ENCODE measurements around the gene NECAP2.
"Not testable (repeated sequence)": the region's sequence is repeated elsewhere in the genome, so short reads cannot be mapped to it uniquely, and the experiment has no call there.

Gene NECAP2

DNA sequence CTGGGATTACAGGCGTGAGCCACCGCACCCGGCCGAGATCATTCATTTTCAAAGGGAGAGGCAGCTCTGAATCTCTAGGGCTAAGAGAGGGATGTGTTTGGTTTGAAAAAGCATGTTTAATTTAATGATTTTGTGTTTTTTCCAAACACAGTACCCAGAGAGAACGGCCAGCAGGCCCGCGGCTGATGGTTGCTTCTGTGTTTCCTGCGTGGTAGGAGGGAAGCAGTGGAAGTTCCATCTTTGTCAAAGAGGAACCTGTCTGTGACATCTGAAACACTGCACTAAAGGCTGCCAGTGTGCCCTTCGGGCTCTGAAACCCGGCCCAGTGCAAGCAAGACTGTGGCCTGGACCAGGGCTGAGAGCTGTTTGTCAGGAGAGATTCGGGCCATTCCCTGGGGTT is 59.9 kb downstream of the NECAP2 start:
- DNase-seq, result not testable (repeated sequence)

- DNase-seq, result not testable (repeated sequence)
Observed at GRCh38 chr1:16500975-16501374, 60.5 kb downstream of the NECAP2 start.

GRCh38 chr1:16501446-16501845 is 60.9 kb downstream of the NECAP2 start:
- DNase-seq, result not testable (repeated sequence)

- no peak for DNase-seq
Observed at GRCh38 chr1:16503494-16503893, 63.0 kb downstream of the NECAP2 start.

DNA sequence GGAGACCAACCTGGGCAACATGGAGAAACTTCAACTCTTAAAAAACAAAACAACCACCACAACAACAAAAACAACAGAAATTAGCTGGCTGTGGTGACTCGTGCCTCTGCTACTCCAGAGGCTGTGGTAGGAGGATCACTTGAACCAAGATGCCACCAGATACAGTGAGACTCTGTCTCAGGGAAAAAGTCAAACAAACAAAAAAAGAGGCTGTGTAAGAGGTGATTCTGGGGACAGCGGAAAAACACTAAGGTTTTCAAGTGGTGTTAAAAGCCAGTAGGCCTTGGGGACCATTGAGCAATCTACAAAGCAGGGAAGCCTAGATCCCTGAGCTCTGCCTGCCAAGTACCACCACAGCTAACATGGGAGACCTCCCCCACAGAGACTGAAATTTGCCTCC is 65.3 kb downstream of the NECAP2 start:
- not testable (repeated sequence) for DNase-seq

GRCh38 chr1:16506364-16507136 is 66.0 kb downstream of the NECAP2 start:
- DNase-seq, result not testable (repeated sequence)

DNA sequence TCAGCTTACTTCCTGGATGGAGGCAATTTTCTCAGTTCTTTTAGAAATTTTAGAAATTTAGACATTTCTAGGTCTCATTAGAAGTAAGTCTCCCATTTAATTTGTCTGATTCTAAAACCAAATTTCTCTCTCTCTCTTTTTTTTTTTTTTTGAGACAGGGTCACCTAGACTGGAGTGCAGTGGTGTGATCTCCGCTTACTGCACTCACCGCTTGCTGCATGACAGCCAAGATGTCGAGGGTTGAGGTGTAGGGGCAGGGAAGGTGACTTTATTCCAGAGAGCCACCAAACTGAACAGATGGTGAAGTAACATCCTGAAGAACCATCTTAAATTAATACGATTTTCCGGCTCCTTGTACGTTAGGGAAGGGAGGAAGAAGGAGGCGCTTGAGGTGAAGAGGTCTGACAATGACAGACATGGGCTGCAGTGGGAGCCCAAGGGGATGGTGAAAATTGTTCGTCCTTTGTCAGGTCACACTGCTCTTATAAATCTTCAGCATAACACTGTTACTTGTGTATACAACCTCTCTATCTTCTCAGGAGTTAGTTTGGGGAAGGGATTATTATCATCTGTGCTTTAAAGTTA is 68.4 kb downstream of the NECAP2 start:
- not testable (repeated sequence) for DNase-seq
